ENCODE measurements around the gene PCDH8.

- TF ChIP-seq CTCF (IDR thresholded peaks at IDR 0.05 in 2 of 3, conservative IDR thresholded peaks at IDR 0.05 in 1 of 3; ENCODE audit: borderline replicate concordance in 1 of 3, insufficient read depth in 1 of 3, low read depth in 2 of 3, low read length in 2 of 3) (no peak), EGR1 (IDR thresholded peaks at IDR 0.05; ENCODE audit: low read depth) (no peak), FOSL1 (IDR thresholded peaks at IDR 0.05; ENCODE audit: low read depth) (no peak), SP1 (IDR thresholded peaks at IDR 0.05; ENCODE audit: low read depth) (no peak), EZH2 (IDR thresholded peaks at IDR 0.05) (no peak), POLR2A (IDR thresholded peaks at IDR 0.05; ENCODE audit: borderline replicate concordance, extremely low read depth, insufficient read depth, insufficient read length) (no peak)
These were observed 37.9 kb downstream of the PCDH8 start for GRCh38 chr13:52810526-52810925.

All from HCT116 (cell line).